AG10803 (cell line): ENCODE measurements around the gene ADAM33.

Source experiments
- DNase-seq: peaks from one replicate; pipeline ENCODE4 v3.0.0; 2010; ENCODE audit warnings: low read depth
- H3K4me3 ChIP-seq: 2 replicates; pipeline ENCODE4 v1.5.1; 2011; ENCODE audit warnings: mild to moderate bottlenecking, low read length, control low read depth
- CTCF ChIP-seq: conservative IDR thresholded peaks from 2 replicates; pipeline ENCODE4 v1.5.1; 2011; ENCODE audit warnings: mild to moderate bottlenecking, low read length, control low read depth, inconsistent platforms

Gene ADAM33

DNA sequence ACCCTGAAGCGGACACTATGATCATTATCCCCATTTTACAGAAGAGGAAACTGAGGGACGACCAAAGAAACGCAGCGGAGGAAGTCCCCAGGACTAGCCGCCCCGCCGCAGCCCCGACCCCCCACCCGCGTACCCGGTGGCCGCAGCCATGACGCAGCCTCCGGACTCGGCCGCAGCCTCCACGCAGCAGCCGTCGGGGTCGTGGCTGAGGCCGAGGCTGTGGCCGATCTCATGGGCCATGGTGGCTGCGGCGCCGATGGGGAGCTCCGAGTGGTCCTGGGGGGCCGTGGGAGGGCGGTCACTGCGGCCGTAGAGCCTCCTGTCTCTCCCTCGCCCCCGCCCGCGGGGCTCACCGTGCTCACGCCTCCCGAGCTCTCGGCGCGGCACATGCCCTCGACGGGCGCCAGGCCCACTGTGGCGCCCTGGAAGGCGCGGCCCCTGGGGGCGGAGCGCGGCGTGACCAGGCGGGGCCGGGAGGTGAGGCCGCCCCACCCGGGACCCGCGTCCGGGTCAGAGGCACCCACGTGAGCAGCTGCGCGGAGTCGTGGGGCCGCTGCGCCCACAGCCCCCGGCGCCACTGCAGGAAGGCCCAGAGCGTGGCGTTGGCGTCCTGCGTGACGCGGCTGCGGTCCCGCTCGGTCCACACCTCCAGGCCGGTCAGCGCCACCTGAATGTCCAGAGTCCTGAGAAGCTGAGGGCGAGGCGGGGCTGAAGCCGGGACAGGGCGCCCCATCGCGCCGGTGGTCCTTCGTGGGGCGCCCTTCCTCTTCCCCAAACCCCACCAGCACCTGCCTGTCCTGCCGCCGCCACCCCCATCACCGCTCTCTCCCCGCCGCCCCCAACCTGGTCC, 8.4 kb downstream of the ADAM33 start:
- H3K4me3 ChIP-seq: no peak overlapping the region
- no peak for TF ChIP-seq CTCF
- DNase-seq: no peak

DNA sequence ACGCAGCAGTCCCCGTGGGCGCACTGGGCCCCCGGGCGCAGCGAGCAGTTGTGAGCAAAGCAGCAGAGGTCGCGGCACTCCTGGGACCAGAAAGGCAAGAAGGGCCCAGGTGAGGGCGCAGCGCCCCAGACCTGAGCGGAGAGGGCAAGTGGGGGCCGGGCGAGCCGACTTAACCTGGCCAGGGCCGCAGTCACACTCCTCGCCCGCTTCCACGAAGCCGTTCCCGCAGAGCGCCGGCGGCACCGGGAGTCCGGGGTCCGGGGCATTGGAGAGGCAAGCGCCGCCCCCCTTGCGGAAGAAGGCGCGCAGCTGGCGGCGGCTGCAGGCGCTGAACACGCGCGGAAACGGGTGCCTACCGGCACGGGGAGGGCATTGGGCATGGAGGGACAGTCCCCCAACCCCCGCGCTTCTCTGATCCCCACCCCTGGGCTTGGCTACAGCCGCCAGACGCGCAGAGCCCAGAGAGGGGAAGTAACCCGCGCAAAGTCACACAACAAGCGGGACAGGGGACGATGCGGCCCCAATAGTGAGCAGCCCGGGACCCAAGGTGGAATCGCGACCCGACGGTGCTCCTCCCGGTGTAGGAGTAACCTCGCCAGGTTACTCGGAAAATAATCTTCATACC, 9.2 kb downstream of the ADAM33 start:
- H3K4me3 ChIP-seq: no peak overlapping the region
- no peak for TF ChIP-seq CTCF
- DNase-seq: no peak

- TF ChIP-seq CTCF: no peak
- no peak overlapping the region for H3K4me3 ChIP-seq
- no peak for DNase-seq
Observed at GRCh38 chr20:3671986-3672546, 9.7 kb downstream of the ADAM33 start.

DNA sequence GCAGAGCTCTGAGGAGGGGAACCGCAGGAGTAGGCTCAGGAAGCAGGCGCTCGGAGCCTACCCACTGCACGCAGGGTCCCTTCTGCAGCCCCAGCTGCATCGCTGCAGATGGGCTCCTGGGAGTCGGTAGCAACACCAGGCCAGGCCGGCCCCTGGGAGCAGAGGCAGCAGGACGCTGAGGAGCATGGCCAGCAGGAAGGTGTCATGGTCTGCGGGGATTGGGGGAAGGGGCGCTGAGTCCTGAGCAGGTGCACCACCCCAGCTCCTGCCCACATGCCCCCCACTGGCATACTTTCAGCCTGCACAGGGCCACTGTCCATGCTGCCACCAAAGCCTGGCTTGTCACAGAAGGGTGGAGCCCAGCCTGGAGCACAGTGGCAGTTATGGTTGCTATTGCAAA, 10.9 kb downstream of the ADAM33 start:
- TF ChIP-seq CTCF: no peak
- no peak overlapping the region for H3K4me3 ChIP-seq
- no peak for DNase-seq

GRCh38 chr20:3670511-3670910, 11.3 kb downstream of the ADAM33 start:
- no peak; the same call in 1 of the 2 replicates for TF ChIP-seq CTCF
- H3K4me3 ChIP-seq: no peak overlapping the region
- no peak for DNase-seq

GRCh38 chr20:3669710-3670367, 12.0 kb downstream of the ADAM33 start:
- no peak overlapping the region for H3K4me3 ChIP-seq
- DNase-seq: no peak
- no peak for TF ChIP-seq CTCF
